HPDE6-E6E7 (cell line): Measurements from ENCODE around the gene LILRB4.
"Not testable (repeated sequence)": the region's sequence is repeated elsewhere in the genome, so short reads cannot be mapped to it uniquely, and the experiment has no call there.

Source experiments
- DNase-seq: peaks from one replicate; pipeline ENCODE4 v3.0.0; 2011; ENCODE audit warnings: missing footprints; ENCODE audit errors: extremely low spot score

The LILRB4 gene

DNA sequence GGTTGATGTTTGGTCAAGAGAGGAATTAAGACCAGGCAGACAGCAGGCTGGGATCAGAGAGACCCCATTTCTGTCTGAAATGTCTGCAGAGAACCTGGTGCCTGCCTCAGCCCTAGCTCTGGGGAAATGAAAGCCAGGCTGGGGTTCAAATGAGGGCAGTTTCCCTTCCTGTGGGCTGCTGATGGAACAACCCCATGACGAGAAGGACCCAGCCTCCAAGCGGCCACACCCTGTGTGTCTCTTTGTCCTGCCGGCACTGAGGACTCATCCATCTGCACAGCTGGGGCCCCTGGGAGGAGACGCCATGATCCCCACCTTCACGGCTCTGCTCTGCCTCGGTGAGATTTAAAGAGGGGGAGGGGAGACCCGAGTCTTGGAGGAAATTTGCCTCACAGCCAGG lies at the start of gene LILRB4:
Gene LILRB4 (plus strand): TSS at position 256 of the 400 bp plus-strand sequence. CDS start 49 bp downstream, at position 305.
- DNase-seq: no peak

DNA sequence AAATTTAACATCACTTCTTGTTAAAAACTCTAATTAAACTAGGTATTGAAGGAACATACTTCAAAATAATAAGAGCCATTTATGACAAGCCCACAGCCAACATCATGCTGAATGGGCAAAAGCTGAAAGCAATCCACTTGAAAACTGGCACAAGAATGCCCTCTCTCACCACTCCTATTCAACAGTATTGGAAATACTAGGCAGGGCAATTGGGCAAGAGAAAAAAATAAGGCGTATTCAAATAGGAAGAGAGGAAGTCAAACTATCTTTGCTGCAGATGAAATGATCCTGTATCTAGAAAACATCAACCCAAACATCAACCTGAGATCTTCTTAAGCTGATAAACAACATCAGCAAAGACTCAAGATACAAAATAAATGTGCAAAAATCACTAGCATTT lies 48.1 kb upstream of the LILRB4 start:
- DNase-seq: no peak

DNA sequence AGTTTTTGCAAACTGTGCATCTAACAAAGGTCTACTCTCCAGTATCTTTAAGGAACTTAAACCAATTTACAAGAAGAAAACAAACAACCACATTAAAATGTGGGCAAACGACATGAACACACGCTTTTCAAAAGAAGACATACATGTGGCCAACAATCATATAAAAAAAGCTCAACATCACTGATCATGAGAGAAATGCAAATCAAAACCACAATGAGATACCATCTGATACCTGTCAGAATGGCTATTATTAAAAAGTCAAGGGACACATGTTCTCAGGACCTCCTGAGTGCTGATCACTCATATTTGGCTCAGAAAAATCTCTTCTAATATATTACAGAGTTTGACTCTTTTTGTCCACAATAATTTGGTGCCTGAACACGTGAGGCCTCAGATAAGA lies 46.7 kb upstream of the LILRB4 start:
- no peak for DNase-seq

DNA sequence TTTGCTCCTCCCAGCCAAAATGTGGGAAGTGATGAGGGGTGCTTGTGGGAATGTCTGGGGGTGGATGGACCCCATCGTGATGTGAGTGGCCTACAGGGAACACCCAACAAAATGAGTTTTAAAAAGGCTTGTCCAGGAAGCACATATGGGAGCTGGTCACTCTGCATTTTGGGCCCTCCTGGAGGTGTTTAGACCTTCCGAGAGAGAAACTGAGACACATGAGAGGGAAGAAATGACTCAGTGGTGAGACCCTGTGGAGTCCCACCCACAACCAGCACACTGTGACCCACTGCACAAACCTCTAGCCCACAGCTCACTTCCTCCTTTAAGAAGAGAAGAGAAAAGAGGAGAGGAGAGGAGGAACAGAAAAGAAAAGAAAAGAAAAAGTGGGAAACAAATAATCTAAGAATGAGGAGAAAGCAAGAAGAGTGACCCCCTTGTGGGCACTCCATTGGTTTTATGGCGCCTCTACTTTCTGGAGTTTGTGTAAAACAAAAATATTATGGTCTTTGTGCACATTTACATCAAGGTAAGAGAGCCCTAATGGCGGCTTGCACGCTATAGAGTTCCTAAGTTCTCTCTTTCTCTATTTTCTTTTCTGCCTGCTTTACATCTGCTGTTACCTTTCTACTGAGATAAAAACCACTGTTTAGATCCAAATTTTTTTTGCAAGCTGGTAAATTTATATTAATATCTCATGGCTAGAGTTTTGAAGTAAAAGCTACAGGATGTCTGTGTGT lies 45.8 kb upstream of the LILRB4 start:
- DNase-seq: no peak

DNA sequence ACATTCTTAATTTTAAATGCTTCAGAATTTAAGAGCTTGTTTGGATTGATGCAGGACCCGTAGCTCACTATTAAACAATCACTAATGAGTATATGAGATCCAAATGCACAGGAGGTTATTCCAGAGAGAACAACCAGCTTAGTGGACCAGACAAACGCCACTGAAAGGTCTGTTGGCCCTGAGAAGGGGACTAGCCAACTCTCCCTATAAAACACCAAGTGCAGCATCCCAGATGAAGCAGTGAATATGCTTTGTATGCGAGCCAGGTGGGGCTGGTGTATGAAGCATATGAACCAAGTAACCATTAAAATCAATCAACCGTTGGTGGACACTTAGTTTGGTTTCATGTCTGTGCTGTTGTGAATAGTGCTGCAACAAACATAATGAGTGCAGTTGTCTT lies 42.3 kb upstream of the LILRB4 start:
- DNase-seq: no peak

DNA sequence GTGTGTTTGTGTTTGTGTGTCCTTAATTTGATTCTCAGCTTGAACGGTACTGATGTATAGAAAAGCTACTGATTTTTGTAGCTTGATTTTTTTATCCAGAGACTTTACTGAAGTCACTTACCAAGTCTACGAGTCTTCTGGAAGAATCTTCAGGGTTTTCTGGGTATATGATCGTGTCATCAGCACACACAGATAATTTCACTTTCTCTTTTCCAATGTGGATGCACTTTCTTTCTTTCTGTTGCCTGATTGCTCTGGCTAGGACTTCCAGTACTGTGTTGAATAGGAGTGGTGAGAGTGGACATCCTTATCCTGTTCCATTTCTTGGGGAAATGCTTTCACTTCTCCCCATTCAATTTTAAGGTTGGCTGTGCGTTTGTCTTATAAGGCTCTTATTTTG lies 40.4 kb upstream of the LILRB4 start:
- DNase-seq: no peak

DNA sequence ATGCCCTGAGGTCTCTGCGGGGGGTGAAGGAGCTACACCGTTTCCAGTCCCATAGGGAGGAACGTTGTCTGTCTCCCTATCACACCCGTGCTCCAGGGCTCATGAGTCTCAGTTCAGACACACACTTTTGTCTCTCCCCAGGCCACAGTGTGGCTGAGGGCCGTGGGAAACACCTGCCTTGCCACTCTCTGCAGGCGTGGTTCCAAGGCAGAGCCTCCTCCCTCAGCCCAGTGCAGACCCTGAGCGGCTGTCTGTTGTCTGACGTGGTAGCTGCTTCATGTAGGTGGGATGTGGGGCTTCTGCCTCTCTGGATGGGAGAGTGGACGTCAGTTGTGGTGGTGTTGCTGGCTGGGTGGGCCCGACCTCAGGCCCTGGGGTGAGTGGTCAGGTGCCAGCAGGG lies 38.6 kb upstream of the LILRB4 start:
- not testable (repeated sequence) for DNase-seq

DNA sequence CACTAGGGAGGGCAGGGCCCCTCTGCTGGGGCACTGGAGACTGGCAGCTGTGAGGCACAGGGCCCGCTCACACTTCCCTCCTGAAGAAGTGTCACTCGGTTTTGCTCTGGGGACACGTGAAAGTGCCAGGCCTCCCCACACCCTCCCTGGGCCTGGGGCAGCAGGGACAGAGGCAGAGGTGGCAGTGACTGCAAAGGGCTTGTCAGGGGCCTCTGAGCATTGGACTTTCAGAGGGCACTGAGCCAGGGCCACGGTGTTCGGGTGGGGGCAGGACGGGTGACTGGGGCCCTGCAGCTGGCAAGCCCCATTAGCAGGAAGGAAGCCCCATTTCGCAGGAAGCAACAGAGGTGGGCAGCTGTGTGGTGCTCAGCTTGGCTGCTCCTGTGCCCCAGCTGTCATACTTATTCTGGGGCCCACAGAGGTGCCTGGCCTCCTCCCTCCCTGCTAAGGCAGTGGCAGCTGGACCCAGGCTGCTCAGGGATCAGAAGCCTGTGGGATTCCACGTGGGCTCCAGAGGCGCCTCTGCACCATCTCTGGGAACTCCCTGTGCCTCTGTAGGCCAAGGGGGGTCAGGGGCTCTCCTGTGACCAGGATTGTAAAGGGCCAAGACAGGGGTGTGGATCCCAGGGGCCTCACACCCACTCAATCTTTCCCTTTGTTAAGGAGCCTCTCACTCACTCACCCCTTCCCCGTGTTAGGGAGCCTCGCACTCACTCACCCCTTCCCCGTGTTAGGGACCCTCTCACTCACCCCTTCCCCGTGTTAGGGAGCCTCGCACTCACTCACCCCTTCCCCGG lies 37.7 kb upstream of the LILRB4 start:
- DNase-seq: not testable (repeated sequence)

DNA sequence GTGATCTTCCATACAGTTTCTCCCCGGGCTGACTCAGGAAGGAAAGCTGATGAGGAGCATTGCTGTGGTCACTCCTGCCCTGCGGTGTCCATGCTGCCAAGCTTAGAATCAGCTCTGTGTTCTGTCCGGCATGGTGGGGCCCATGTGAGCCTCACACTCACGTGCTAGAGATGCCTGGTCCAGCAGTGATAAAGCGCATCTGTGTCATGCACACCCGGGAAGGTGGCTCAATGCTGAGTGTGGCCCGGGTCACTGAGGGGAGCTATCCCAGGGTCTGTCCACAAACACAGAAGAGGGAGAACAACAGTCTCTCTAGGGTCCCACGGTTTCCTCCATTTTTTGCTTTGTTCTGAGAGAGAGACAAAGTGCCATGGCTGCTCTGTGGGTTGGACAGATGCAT lies 36.0 kb upstream of the LILRB4 start:
- DNase-seq: no peak

DNA sequence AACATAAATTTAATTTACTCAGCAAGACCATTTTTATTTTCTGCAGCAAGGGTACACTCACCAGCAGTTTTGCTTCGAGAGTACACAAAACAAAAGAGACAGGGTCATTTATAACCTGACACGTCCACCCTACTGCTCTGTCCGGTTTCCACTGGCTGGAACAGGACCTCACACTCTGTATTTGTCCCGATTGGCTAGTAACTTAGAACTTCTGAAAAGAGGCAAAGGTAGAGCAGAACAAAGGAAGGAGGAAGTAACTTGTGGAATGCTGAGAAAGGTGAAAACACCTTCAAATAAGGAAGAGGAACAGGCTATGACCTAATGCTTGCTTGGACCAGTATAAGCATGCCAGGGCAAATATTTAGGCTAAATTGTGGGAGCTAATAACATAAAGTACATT lies 34.9 kb upstream of the LILRB4 start:
- DNase-seq: not testable (repeated sequence)

DNA sequence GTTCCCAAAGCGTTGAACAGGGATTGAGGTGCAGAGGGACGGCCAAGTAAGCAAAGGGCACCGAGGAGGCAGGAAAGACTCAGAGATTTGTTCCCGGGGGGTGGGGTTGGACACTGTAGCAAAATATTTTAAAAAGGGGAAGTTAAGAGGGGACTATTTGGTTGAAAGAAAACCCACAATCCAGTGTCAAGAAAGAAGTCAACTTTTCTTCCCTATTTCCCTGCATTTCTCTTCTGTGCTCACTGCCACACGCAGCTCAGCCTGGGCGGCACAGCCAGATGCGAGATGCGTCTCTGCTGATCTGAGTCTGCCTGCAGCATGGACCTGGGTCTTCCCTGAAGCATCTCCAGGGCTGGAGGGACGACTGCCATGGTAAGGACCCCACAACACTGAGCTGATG lies 32.5 kb upstream of the LILRB4 start, which contains the start of gene LILRB1:
Gene LILRB1 (plus strand): TSS at position 223 of the 400 bp plus-strand sequence. CDS start 590 bp downstream, outside the sequence.
- not testable (repeated sequence) for DNase-seq

DNA sequence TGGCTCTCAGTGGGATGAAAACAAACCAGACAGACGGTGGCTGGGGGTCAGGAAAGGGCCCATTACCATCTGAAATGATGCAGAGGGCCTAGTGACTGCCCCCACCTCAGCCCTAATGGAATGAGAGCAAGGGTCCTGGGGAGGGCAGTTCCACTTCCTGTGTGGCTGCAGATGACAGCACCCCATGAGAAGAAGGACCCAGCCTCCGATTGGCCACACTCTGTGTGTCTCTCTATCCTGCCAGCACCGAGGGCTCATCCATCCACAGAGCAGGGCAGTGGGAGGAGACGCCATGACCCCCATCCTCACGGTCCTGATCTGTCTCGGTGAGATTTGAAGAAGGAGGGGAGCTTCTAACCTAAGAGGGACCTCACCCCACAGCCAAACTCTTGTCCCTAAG lies 32.0 kb upstream of the LILRB4 start:
- no peak for DNase-seq

DNA sequence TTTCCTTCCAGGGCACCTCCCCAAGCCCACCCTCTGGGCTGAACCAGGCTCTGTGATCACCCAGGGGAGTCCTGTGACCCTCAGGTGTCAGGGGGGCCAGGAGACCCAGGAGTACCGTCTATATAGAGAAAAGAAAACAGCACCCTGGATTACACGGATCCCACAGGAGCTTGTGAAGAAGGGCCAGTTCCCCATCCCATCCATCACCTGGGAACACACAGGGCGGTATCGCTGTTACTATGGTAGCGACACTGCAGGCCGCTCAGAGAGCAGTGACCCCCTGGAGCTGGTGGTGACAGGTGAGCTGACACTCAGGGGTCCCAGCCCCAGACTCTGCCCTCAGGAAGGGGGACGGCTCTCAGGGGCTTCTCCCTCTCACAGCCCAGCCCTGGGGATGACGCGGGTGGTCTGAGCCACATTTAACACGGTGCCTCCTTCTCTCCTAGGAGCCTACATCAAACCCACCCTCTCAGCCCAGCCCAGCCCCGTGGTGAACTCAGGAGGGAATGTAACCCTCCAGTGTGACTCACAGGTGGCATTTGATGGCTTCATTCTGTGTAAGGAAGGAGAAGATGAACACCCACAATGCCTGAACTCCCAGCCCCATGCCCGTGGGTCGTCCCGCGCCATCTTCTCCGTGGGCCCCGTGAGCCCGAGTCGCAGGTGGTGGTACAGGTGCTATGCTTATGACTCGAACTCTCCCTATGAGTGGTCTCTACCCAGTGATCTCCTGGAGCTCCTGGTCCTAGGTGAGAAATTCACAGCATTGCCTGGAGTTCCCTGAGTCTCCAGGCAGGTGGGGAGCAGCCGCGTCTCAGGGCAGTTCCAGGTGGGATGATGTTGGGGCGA lies 31.1 kb upstream of the LILRB4 start:
- not testable (repeated sequence) for DNase-seq

DNA sequence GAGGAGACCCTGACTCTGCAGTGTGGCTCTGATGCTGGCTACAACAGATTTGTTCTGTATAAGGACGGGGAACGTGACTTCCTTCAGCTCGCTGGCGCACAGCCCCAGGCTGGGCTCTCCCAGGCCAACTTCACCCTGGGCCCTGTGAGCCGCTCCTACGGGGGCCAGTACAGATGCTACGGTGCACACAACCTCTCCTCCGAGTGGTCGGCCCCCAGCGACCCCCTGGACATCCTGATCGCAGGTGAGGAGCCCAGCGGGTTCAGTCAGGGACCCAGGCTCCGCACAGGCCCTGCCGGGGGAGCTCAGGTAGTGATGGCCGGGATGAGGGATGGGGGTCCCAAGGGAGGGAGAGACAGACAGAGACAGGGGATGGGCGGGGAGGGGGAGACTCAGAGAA lies 30.3 kb upstream of the LILRB4 start:
- DNase-seq: not testable (repeated sequence)

DNA sequence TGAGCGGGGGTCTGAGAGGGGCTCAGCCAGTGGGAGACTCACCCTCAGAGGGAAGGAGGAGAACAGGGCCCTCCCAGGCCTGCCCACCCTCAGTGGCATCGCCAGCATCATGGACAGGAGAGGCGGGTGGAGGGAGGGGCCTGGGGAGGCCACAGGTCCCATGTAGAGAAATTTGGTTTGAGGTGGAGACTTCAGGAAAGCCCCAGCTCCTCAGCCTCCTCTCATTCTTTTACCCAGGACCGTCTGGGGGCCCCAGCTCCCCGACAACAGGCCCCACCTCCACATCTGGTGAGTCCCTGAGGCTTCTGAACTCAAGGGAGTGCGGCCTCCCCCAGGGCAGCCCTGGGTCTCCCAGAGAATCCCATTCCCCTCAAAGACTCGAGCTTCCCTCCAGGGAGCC lies 29.4 kb upstream of the LILRB4 start:
- DNase-seq: no peak

DNA sequence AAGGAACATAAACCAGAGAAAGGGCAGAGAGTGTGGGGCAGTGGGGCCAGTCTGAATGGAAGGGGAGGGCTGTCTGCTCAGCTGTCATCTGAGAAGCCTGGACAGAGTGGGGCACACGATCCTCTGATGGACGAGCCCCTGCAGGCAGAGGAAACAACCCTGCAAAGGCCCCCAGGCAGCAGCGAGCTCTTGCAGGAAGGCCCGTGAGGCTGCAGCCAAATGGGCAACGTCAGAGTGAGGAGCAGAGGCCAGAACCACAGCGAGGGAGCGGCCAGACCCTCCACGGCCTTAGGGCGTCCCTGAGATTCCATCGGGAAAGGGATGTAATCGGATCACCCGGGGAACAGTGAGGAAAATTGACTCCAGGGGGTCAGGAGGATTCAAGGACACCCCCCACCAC lies 26.7 kb upstream of the LILRB4 start:
- not testable (repeated sequence) for DNase-seq

DNA sequence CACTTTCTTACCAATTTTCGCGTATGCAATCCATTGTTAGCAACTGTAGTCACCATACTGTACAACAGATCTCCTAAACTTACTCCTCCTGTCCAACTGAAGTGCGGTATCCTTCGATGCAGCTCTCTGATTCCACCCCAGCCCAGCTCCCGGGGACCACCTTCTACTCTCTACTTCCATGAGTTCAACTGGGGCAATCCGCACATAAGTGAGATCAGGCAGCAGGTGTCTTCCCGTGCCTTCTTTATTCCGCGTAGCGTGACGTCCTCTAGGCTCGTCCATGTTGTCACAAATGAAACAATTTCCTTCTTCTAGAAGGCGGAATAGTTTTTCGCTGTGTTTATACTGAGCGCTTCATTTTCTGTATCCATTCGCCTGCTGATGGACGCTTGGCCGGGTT lies 24.1 kb upstream of the LILRB4 start:
- no peak for DNase-seq

DNA sequence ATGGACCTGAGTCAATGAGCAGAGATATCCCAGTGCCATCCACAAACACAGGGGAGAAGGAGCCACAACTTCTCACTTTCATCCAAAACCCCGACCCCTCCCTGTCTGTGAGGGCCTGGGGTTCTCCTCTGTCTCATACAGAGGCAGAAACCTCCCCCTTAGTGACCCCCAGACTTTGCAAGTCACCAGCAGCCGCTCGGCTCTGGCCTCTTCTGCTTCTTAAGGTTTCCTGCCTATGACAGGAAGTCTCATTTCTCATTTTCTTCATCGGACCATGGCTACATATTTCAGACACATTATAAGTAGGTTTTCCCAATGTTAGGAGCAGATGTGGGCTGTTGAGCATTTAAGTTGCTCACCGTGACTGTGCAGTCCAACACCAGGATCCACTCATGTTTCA lies 19.8 kb upstream of the LILRB4 start:
- DNase-seq: not testable (repeated sequence)

DNA sequence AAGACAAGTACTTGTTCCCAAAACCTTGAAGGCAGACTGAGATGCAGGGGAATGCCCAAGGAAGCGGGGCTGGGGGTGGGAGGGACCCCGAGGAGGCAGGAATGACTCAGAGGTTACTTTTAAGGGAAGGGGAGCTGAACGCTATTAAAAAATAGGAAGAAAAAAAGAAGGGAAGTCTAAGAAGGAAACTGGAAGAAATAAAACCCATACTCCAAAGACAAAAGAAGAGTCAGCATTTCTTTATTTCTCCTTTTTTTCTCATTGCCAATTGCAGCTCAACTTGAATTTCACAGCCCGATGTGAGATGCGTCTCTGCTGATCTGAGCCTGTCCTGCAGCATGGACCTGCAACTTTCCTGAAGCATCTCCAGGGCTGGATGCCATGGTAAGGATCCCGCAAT lies 19.2 kb upstream of the LILRB4 start:
- DNase-seq: not testable (repeated sequence)

DNA sequence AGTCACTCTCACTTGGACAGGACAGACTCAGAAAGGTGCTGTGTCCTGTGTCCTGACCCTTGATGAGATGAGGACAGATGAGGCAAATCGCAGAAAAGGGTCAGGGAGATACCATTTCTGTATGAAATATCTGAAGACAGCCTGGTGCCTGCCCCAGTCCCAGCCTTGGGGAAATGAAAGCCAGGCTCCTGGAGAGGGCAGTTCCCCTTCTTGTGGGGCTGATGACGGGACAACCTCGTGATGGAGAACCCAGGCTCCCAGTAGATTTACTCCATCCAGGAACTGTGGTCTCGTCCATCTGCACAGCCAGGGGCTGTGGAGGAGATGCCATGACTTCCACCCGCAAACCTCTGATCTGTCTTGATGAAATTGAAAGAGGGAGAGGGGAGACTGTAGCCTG lies 18.7 kb upstream of the LILRB4 start:
- DNase-seq: no peak

DNA sequence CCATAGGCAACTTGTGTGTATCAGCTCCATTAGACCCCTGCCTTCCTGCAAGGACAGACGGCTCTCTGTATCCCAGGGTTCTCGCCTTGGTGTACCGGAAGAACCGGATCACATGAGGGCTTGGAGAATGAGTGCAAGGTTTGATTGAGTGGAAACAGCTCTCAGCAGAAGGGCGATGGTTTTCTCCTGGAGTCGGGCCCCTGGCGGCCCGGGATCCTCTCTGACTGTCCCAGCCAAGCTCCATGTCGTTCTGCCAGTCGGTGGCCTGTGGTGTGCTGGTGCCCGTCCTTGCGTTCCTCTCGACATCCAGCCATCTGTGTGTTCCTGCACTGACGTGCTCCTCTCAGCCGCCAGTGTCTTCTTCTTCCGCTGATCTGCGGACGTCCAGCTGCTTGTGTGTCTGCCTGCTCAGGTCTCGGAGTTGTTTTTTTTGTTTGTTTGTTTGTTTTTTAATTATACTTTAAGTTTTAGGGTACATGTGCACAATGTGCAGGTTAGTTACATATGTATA lies 16.4 kb upstream of the LILRB4 start:
- no peak for DNase-seq

DNA sequence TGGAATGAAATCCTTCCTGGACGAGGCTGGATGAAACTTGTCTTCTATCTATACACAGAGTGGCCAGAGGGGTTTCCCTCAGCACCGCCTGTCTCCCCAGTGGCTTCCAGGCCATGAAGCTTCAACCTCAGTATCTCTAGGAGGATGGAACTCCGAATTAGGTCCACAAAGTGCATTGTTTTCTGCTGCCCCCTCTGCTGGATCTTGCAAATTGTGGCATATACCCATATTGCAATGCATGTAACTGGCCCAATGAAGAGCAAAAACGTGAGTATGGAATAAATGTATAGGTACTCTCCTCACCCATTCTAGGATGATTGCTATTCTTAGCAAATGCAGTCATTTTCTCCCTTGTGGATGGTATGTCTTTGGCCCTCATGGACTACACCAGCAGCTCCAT lies 14.7 kb upstream of the LILRB4 start:
- DNase-seq: no peak
